GM19467 (cell line): ENCODE results near the gene PARD3B.

Source experiments
- ATAC-seq: cut with Tn5 transposase; IDR thresholded peaks from one replicate; pipeline ENCODE4 v1.9.1; 2021; ENCODE audit warnings: mild to moderate bottlenecking, moderate library complexity; ENCODE audit not compliant: unreplicated experiment

The PARD3B gene

DNA sequence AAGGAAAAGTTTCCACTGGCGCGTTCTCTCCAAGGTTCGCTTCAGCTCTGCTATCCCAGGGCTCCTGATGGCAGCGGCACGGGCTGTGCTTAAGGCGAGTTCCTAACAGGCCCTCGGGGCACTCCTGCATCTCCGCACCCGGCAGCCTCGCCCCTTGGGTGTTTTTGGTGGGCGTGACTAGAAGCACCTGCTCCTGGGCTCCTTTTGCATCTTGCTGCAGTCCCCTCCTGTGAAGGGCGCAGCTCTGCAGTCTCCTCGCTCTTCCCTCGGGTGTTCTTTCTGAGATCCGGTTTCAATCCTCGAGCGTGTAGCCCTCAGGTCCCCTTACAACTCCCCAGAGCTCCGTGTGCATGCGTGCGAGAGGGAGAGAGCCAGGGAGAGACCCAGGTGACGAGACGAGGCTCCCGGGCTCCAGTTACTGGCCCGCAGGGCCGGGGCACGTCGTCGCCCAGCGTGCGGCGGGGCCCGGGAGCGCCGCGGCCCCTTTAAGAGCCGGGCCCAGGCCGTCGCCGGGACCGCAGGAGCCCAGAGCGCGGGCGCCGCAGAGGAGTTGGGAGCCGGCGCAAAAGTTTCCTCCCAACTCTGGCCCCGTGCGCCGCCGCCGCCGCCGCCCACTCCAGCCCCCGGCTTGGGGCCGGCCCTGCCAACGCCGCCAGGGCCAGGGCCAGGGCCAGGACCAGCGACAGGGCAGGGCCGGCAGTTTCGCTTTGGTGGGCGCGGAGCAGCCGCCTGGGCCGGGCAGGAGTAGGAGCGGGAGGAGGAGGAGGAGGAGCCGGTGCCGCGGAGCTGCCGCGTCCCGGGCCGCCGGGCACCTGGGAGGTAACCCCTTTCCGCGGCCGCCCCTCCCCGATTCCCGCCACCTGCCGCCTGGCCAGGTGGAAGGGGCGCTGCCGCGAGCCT, at the start of gene PARD3B:
PARD3B (plus strand) TSS at position 515 of the 900 bp plus-strand sequence. CDS start 525 bp downstream, outside the sequence.
- peak; percentile 66 for ATAC-seq

DNA sequence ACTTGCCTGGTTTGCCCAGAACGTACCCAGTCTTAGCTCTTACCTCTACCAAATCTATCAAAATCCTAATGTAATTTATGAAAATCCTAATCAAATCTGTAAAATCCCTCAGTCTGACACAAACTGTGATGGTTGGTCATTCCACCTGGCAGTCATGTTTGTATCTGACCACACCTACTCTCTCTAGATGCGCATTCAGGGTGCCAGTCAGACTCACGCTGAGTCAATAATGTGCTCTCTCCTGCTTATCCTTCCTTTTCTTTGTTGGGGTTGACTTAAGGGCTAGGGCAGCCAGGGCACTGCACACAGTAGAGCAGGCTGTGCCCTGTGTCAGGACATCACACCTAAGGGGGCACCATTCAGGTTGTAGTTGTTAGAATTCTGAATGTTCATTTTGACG, 48.5 kb upstream of the PARD3B start:
- no peak for ATAC-seq

- no peak for ATAC-seq
These were observed 47.4 kb upstream of the PARD3B start for GRCh38 chr2:204497855-204498254.

DNA sequence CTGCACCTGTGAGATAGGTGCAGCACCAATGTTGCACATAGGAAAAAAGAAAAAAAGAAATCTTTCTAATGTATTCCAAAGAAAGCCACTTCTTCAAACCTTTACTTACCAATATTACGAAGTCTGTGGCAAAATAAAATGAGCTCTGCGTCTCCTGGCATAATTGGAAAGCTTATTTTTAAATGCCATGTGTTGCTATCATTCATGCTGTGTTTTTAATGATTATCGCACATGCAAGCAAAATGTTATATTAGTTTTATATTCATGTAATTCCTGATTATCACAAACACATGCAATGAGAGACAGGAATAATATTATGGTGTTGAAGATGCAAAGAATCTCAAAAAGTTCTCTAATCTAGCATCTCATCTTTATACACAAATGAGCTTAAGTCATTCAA, 47.0 kb upstream of the PARD3B start:
- ATAC-seq = no peak

- ATAC-seq = no peak
These were observed 41.4 kb upstream of the PARD3B start for GRCh38 chr2:204503869-204504268.

DNA sequence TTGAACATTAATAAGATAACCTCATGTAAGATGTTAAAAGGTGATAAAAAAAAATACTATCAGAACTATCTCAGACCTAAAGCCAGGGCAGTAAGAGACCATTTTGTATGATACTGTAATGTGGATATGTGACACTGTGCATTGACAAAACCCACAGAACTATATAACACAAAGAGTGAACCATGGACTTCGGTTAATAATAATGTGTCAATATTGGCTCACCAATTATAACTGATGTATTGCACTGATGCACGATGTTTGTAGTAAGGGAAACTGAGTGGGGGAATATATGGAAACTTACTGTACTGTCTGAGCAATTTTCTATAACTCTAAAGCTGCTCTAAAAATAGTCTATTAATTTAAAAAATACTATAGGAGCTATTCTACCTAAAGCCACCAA, 40.7 kb upstream of the PARD3B start:
- no peak for ATAC-seq

- no peak for ATAC-seq
These were observed 39.8 kb upstream of the PARD3B start for GRCh38 chr2:204505488-204505887.

- ATAC-seq = no peak
These were observed 39.3 kb upstream of the PARD3B start for GRCh38 chr2:204505946-204506345.

DNA sequence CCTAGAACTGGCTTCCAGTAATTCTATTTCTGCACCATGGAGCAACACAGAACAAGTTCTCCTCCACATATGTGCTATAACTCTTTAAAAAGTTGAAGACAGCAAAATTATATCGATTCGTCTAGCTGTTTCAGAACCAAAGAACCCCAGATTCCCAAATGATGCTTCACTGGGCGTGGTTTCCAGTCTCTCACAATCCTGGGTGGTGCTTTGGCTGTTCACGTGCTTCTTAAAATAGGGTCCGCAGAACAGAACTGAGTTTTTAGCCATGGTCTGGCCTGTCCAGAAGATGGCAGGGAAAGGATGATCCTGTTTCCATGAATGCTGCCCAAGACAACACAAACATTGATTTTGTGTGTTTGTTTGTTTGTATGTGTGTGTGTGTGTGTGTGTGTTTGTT, 37.6 kb upstream of the PARD3B start:
- no peak for ATAC-seq

DNA sequence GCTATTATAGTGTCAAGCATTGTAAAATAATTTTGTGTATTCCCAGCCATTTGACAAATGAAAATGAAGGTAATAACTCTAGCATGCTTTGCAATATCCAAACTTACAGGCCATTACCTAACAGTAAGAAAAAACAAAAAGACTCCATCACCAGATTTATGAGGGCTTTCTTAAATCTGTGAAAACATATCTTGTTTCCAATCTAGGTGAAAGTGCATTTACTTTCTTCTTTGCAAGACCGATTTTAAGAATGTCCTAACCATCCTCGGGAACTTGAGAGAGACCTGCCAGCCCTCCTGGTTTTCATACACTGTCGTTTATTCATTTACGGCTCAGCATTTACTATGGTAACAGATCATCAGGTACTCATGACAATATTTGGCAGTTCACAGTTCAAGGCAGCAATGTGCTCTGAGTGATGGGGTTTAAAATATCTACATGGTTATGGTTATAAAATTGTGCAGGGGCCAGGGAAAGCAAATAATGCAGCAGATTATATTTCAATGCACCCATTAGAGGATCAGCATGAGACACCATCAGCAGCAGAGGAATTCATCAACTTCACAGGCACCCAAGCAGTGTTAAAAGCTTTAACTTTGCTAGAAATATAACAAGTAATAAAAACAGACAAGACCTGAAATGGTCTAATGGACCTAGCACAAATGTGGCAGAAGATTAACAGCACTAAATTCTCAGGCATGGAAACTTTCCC, 34.4 kb upstream of the PARD3B start:
- no peak for ATAC-seq

DNA sequence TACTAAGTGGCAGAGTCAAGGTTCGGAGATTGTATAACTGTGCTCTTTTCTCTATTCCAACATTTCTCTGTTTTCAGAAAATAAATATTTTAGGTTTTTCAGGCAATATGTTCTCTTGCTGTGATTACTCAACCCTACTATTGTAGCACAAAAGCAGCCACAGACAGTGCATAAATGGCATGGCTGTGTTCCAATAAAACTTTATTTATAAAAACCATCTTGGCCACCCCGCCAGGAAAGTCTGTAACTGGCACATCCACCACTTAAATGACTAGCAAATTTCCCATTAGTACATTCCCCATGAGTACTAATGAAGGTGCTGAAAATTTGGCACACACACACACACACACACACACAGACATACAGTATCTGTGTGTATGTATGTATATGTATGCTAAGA, 30.8 kb upstream of the PARD3B start:
- ATAC-seq = no peak

GRCh38 chr2:204515416-204515815, 29.9 kb upstream of the PARD3B start:
- ATAC-seq = no peak

DNA sequence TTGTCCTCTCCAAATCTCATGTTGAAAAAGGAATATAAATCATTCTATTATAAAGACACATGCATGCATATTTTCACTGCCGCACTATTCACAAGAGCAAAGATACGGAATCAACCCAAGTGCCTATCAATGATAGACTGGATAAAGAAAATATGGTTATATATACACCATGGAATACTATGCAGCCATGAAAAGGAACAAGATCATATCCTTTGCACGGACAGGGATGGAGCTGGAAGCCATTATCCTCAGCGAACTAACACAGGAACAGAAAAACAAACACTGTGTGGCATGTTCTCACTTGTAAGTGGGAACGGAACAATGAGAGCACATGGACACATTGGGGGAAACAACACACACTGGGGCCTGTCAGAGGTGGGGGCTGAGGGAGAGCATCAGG, 28.1 kb upstream of the PARD3B start:
- ATAC-seq = no peak

GRCh38 chr2:204529795-204530463, 15.3 kb upstream of the PARD3B start:
- no peak for ATAC-seq

- ATAC-seq = no peak
These were observed 14.8 kb upstream of the PARD3B start for GRCh38 chr2:204530464-204530805.

DNA sequence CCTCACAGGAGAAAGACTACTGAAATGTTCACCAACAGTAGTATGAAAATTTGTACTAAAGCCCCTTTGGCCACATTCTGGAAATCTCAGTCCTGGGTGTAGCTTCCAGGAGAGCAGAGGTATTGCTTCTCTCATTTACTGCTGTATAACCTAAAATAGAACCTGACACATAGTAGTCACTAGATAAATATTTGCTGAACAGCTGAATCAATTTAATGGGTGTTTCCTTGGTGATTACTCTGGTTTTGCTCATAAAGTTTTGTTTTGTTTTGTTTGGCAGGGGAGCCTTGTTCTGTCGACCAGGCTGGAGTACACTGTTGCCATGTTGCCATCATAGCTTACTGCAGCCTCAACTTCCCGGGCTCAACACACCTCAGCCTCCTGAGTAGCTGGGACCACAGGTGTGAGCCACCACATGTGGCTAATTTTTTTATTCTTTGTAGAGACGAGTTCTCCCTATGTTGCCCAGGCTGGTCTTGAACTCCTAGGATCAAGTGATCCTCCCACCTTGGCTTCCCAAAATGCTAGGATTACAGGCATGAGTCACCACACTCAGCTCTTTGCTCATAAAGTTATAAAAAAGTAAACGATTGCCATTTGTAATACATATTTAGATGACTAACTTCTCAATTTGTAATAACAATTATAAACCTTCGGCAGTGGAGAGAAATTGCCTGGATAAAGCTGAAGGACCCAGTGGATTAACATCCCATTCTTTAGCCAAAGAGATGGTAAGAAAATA, 11.5 kb upstream of the PARD3B start:
- ATAC-seq = no peak

DNA sequence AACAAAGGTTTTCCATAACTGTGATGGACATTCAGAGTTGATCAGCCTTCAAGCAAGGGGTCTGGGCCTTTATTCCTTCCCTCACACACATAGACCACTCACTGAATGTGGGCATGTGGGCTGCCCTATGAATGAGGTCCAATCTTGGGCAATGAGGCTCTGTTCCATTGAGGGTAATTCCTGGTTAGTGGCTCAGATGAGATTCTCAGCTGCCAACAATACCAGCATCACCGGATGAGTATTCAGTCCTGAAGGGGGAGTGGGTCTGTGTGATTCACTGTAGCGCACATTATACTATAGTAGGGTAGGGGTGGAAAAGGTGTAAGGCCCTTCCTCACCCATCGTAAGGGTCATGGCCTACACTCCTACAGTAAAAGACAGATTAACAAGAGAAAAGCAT, 9.9 kb upstream of the PARD3B start:
- no peak for ATAC-seq

GRCh38 chr2:204535764-204536163, 9.5 kb upstream of the PARD3B start:
- ATAC-seq = no peak

GRCh38 chr2:204538182-204539018, 6.9 kb upstream of the PARD3B start:
- ATAC-seq = no peak

GRCh38 chr2:204539019-204539385, 6.3 kb upstream of the PARD3B start:
- ATAC-seq = no peak
